Uterus (tissue), 4 donors: ENCODE measurements around the gene MCM3AP. TPM values are rescaled to one million over a fixed set of nuclear protein-coding genes. Genes with fewer than 3 reads are reported as not detected.

Experiments used
- DNase-seq, 2 donors: peaks; one replicate each; pipeline ENCODE4 v3.0.0-alpha.2; 2019 to 2020
- H3K27ac ChIP-seq, 2 donors: fragments of 200-600 bp; sonication (generic); 1 replicate in 1 of 2; 2 replicates in 1 of 2; pipeline ENCODE4 v1.5.1; 2016 to 2018
- H3K27me3 ChIP-seq, 2 donors: fragments of 200-600 bp; sonication (generic); one replicate each; pipeline ENCODE4 v1.5.1; 2018 to 2019; ENCODE audit warnings: control low read depth in 1 of 2
- H3K36me3 ChIP-seq, 2 donors: fragments of 200-600 bp; sonication (generic); one replicate each; pipeline ENCODE4 v1.5.1; 2019; ENCODE audit warnings: control low read depth in 1 of 2
- H3K4me1 ChIP-seq, 2 donors: fragments of 200-600 bp; sonication (generic); one replicate each; pipeline ENCODE4 v1.5.1; 2018 to 2019; ENCODE audit warnings: control low read depth in 1 of 2
- H3K4me3 ChIP-seq, 2 donors: fragments of 200-600 bp; sonication (generic); 1 replicate in 1 of 2; 2 replicates in 1 of 2; pipeline ENCODE4 v1.5.1; 2018 to 2019; ENCODE audit warnings: mild to moderate bottlenecking in 1 of 2
- H3K9me3 ChIP-seq, 2 donors: fragments of 200-600 bp; sonication (generic); one replicate each; pipeline ENCODE4 v1.5.1; 2019; ENCODE audit warnings: control low read depth in 1 of 2
- POLR2A ChIP-seq, 2 donors: fragments of 450-650 bp; IDR thresholded peaks; one replicate each; pipeline ENCODE4 v1.6.1; 2016; ENCODE audit warnings: antibody characterized with exemption in 2 of 2, mild to moderate bottlenecking in 1 of 2, moderate library complexity in 1 of 2
- intact Hi-C: fragments of 100-400 bp; cut with DNase I; formaldehyde crosslinking; loops from one replicate; pipeline ENCODE4 v1.15.1; 2023; ENCODE audit warnings: low total_unique reads
- total RNA-seq, 4 donors: library from RNA; depleted of rRNA in 3 of 4; stranded (reverse); fragments of >200 nt in 3 of 4; gene quantifications; one replicate each; pipeline versions ENCODE4 v1.1.0 to v1.2.4, GENCODE V29; 2014 to 2023
- TF ChIP-seq, protein P1 (sequence below), 4 experiments: fragments of 200-600 bp in 2 of 4; fragments of 450-650 bp in 2 of 4; sonication (generic) in 2 of 4; IDR thresholded peaks; one replicate each; pipeline ENCODE4 v1.5.1; 2016 to 2019; ENCODE audit warnings: antibody characterized with exemption in 4 of 4, mild to moderate bottlenecking in 2 of 4, moderate library complexity in 1 of 4
- donor health status: DM: yes; HTN: yes; CAD: no.

MCM3AP gene
- total RNA-seq, 4 donors from 2014 or later = 24.1 to 128 (median 93.2) TPM

DNA sequence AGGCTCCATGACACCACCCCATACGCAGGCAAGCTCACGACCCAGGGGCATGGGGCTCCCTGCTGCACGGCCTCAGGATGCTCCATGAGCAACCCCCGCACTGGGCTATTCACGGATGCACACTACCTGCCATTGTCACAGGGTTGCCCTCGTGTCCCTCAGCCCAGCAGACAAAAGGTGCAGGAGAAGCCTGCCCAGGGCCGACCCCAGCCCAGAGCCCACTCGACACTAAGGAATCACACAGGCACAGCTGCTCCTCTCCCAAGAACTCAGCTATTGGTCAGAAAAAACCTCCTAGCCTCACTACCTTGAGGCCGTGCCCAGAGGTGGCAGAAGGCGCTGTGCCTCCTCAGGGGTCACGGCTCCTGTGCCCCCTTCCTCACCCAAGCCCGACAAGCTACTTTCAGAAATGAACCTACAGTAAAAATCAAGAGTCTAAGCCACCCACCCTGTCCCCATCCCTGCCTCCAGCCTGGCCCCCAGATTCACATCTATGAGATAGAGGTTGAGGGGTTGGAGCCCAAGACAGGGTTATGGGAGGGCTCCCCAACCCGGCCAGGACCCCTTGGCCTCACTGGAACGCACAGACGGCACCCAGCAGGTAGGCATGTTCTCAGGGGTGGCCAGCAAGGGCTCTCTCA lies 94.8 kb downstream of the MCM3AP start:
- H3K9me3 ChIP-seq = no peaks in the 10 kb centered on the region
- no peaks in the 10 kb centered on the region for H3K36me3 ChIP-seq
- peak overlapping the region; percentile 24 to 47 for H3K27ac ChIP-seq
- TF ChIP-seq, protein P1, sequence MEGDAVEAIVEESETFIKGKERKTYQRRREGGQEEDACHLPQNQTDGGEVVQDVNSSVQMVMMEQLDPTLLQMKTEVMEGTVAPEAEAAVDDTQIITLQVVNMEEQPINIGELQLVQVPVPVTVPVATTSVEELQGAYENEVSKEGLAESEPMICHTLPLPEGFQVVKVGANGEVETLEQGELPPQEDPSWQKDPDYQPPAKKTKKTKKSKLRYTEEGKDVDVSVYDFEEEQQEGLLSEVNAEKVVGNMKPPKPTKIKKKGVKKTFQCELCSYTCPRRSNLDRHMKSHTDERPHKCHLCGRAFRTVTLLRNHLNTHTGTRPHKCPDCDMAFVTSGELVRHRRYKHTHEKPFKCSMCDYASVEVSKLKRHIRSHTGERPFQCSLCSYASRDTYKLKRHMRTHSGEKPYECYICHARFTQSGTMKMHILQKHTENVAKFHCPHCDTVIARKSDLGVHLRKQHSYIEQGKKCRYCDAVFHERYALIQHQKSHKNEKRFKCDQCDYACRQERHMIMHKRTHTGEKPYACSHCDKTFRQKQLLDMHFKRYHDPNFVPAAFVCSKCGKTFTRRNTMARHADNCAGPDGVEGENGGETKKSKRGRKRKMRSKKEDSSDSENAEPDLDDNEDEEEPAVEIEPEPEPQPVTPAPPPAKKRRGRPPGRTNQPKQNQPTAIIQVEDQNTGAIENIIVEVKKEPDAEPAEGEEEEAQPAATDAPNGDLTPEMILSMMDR (IDR thresholded peaks at IDR 0.05) = no peak
- TF ChIP-seq POLR2A (IDR thresholded peaks at IDR 0.05) = no peak
- no peaks in the 10 kb centered on the region for H3K27me3 ChIP-seq
- no peak overlapping the region for H3K4me3 ChIP-seq
- H3K4me1 ChIP-seq = peaks cover 0 to 6% of the 10 kb centered on the region in 2 donors
- DNase-seq = peak in 1 of 2 donors; percentile 11
- intact Hi-C loops = no loop called here

DNA sequence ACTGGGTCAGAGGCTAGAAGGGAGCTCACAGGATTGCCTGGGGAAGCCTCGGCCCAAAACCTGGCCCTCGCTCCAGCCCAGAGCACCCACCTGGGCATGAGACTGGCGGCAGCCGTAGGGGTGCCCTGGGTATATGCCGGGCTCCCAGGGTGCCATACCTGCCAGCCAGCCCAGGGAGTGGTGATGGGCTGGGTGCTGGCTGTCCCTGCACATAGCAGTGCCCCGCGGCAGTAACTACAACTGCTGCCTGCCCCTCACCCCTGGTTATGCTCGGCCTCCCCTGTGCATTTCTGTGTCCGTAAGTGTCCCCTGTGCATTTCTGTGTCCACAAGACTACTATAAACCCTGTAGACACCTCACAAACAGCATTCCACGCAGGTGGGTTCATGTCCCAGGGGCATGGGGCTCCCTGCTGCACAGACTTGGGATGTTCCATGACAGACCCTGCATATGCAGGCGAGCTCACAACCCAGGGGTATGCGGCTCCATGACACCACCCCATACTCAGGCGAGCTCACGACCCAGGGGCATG lies 95.4 kb downstream of the MCM3AP start:
- Histone ChIP-seq H3K4me1 (peaks cover 0 to 6% of the 10 kb centered on the region in 2 donors), H3K27ac (peak overlapping the region; percentile 78), H3K36me3 (no peaks in the 10 kb centered on the region), H3K4me3 (no peak overlapping the region), H3K27me3 (no peaks in the 10 kb centered on the region), H3K9me3 (no peaks in the 10 kb centered on the region)
- no peak for TF ChIP-seq POLR2A (IDR thresholded peaks at IDR 0.05)
- TF ChIP-seq, protein P1 (IDR thresholded peaks at IDR 0.05) = no peak
- DNase-seq = peak in 1 of 2 donors; percentile 15
- intact Hi-C loops = no loop called here

DNA sequence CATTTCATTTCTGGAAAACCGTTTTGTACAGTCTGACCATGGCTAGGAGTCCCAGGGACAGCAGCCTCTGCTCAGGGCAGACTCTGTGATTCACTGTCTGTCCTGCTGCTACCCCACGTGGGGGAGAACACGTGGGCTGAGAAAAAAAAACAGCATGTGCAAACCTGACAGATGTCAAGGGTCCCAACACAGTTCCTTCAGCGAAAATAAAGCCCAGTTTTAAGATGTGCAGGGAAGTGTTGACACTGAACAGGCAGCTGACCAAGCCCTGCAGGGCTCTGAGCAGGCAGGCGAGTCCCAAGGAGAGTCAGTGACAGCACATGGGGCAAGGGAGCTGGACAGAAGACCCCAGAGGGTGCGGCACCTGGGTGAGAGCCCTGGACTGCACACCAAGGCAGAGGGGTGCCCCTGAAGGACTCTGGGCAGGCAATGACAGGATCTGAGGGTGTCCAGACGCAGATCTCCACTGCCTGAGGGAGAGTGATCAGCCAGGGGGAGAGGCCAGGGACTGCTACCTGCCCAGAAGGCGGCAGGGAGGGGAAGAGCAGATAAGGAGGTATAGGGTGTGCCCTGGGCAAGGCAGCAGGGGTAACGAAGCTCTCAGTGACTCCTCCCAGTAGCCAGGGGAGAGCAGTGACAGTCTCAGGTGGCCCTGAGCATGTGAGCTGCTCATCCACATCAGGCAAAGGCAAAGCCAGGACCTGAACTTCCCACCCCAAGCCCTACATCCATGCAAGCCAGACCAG lies 96.0 kb downstream of the MCM3AP start:
- H3K27ac ChIP-seq = peak overlapping the region; percentile 78
- no peak for DNase-seq
- H3K36me3 ChIP-seq = no peaks in the 10 kb centered on the region
- peaks cover 0 to 6% of the 10 kb centered on the region in 2 donors for H3K4me1 ChIP-seq
- no peaks in the 10 kb centered on the region for H3K27me3 ChIP-seq
- TF ChIP-seq POLR2A (IDR thresholded peaks at IDR 0.05) = no peak
- TF ChIP-seq, protein P1 (IDR thresholded peaks at IDR 0.05) = no peak
- intact Hi-C loops = no loop called here
- no peak overlapping the region for H3K4me3 ChIP-seq
- no peaks in the 10 kb centered on the region for H3K9me3 ChIP-seq

DNA sequence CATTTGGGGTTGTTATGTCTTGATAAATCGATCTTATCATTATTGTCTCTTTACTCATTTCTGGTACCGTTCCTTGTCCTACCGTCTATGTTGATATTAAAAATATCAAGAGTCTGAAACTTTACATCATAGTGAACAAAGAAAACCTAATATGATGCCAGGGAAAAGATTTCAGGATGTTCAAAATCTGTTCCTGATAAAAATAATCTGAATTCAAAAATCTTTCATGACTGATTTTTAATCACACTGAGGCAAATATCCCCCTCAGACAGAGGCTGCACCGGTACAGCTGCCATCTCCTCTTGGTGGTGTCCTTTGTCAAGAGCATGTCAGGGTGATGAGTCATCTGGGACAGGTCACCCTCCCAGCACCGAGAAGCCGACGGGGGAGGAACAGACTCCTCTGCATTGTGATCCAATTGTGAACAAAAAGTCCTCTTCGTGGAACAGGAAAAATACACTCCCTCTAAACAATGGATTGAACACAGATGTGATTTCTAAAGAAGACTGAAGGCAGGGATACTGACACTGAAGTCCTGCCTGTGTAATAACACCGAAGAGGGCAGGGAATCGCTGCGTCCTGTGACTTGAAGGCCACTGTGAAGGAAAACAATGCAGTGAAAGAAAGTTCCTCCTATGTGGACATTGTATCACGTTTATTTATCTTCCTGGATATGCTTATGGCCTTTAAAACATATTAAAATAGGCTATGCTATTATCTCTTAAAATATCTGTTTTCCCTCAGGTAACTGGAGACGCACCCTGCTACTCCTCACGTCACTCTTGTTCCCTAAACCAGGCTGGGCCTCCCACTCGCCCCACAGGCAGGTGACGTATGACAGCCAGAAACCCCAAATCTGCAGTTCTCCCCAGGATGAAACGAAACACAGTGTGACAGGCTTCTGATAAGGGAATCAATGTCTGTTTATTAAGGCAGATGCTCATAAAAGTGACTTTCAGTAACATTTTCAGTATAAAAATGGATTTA lies 96.9 kb downstream of the MCM3AP start:
- no peak for TF ChIP-seq POLR2A (IDR thresholded peaks at IDR 0.05)
- TF ChIP-seq, protein P1 (IDR thresholded peaks at IDR 0.05) = no peak
- H3K27me3 ChIP-seq = no peaks in the 10 kb centered on the region
- peaks cover 0 to 6% of the 10 kb centered on the region in 2 donors for H3K4me1 ChIP-seq
- no peaks in the 10 kb centered on the region for H3K9me3 ChIP-seq
- peak overlapping the region; percentile 78 for H3K27ac ChIP-seq
- intact Hi-C loops = no loop called here
- no peaks in the 10 kb centered on the region for H3K36me3 ChIP-seq
- no peak overlapping the region for H3K4me3 ChIP-seq
- peak; percentile 51 to 76 for DNase-seq
